DMS53 treated with DMSO at 0.1 percent for 48 hours (cell line): ENCODE measurements around the gene MYO1B.

Experiments used
- DNase-seq: peaks from one replicate; lab custom pipeline; 2025; ENCODE audit not compliant: unreplicated experiment; lab: John Stamatoyannopoulos, UW

MYO1B gene

DNA sequence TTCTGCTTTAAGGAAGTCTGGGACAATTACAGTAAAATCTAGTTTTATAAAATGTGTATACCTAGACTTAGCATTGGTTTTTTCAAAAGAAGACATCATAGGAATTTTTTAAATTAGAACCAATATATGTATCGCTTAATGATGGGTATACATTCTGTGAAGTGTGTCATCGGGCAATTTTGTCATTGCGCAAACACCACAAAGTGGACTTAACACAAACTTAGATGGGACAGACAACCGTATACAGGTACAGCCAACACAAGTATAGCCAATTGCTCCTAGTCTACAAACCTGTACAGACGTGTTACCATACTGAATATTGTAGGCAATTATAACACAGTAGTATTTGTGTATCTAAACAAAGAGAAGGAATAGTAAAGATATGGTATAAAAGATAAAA is 12.7 kb downstream of the MYO1B start:
- no peak for DNase-seq

DNA sequence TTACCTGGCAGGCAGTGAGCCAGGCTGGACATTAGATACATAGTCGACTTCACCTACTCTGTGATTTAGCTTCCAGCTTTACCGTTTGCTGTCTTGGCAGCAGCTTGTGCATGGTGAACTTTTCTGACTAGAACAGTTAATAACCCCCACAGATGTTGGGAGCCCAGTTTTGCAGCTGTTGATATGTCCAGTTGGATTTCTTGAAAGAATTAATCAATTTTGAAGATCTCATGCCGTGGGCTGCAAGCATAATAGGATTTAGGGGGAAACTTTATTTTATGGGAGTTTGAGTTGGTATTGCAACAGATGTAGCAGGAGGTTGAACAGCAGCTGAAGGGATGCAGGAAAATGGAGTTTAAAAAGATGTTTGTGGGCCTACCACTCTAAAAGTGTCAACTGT is 13.8 kb downstream of the MYO1B start:
- no peak for DNase-seq

DNA sequence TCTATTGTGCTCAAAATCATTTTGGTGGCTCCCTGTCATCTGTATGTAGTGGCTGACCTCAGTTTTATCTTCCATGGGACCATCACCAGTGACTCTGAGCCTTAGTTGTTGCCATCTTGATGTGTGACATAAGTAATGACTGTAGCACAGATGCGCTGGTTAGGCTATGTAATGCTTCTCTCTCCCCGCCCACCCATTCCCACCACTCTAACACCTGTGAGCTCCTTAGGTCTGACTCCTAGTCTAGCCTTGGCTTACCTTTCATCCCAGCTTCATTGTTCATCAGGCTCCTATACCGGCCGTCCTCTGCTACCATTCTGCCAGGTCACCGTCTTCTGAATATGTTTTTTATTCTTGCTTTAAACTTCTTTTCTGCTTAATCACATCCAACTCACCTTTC is 17.2 kb downstream of the MYO1B start:
- no peak for DNase-seq

DNA sequence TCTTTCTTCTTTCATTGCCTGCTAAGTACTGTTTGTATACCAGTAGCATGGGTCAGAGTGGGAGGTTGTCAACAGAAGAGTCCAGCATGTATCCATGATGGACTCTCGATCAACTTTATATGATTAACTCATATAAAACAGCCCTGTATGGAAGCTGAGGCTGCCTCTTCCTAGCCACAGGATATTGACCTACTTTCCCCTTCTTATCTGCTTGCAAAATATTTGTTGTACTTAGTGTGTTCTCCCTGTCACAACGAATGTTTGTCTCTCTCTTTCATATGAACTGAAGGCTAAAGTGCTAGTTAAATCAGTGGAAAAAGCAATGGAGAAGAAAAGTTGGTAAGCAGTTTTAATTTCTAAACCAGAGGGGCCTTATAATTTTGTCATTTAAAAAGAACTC is 17.8 kb downstream of the MYO1B start:
- DNase-seq, result no peak

DNA sequence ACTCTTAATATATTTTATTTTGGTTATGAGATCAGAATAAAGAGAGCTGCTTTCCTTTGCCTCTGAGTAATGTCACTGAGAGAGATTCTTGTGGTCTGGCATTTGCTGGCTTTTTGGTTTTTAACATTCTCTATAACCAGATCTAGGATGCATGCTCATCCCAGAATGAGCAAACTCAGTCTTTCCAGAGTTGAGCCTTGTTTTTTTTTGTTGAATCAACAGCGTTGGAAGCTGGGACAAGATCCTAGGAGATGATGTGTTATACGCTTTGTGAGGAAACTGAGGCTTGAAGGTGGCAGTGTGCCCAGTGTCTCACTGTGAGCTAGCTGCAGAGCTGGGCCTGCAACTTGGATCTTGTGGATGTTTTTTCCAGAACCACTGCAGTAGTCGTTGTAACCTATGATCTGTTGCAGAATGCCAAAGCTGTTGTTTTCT is 19.5 kb downstream of the MYO1B start:
- no peak for DNase-seq

DNA sequence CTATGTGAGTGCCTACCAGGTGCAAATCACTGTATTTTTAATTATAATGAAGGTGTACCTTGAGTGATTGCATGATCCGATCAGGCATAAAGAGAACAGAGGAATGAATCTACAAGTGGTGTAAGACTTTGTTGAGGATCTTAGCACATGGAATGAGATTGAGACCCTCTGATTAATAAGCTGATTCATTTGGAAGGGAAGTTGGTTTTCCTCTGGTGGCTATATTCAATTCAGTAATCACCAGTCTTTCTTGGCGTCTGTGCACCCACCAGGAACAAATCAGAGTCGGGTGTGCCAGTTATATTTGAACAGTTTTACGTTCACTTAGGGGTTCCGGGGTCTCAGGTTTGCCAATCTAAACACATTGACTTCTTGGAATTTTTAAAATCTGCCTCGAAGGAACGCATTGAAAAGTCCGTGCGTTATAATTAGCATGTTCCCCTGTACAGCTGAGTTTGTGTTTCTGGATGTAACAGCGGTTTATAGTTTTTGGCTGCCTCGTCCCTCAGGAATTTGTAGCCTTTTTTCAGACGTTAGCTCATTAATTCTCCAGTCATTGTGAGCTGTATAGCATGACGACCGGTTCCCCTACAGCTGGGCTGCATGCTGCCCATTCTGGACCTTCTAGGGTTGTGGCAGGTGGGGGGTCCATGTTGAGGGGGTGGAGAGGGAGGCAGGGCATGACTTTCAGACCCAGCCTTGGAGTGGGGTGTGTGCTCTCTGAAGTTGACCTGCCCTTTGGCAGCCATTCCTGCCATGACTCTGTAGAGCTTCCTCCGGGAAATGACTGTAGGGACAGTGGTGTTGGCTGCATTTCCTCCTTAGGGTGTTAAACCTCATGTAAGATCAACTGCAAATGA is 20.3 kb downstream of the MYO1B start:
- no peak for DNase-seq

DNA sequence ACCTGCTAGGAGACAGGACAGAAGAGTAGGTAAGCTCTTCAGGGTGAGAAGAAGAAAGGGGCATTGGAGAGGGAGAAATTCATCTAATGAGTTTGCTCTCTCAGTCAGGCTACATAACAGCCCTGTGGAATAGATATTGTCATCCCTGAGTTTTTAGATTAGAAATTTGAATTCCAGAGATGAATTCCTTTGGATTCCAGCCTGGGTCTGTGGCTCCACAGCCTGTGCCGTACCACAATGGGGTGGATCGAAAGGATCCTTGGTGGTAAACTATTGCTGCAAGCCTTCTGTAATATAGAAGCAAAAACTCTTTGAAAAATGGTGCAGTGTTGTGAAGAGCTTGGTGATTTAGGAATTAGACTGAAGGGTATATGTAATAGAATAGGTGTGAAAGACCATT is 21.0 kb downstream of the MYO1B start:
- DNase-seq, result no peak

DNA sequence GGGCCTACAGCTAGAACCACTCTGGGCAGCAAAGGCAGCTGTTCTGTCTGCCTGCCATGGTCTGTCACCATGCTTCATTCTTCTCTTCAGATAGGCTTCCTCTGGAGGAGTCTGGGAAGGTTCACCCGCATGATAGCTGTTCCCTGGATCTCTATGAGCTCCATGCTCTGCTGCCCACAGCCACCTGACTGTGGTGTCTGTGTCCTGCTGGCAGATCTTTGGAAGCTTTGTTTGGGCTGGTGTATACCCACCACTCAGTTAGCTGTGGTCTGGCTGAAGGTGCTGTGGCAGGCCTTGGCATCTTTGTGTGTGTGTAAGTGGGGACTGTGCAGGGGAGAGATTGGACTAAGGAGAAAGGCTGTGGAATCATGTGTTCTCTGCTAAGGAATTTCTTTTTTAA is 23.4 kb downstream of the MYO1B start:
- DNase-seq, result no peak

DNA sequence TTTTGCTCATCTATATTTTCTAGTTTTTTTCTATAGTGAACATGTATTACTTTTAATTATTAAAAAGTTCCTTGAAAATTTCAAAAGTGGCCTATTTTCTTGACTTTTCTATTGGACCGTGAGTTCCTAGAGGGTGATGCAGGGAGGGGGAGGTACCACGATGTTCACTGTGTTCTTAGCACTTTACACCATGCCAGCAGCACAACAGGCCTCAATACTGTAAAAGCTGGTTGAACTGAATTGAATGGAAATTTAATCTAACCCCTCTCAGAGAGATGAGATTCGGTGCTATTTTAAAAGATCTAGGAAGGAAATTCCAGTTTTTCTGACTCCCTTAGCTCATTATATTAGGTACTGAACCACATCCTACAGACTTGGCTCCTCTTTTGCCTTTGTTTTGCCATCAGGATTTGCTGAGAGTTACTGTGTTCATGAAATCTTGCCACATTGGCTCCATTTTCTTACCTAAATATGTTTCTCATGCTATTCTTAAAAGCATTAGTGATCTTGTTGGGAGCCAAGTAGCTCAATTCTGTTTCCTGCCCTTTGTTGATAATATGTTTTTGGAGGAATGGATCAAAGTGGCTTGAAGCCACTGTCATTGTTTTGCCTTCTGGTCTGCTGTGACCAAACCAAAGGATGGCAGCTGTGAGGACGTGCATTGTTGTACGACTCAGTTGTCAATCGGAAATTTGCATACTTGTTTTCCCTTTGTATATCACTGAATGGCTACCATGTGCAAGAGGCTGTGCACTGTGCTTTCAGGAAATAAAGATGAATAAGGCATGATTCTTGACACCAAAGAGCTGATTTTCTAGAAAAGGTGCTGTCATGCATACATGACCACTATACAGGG is 25.3 kb downstream of the MYO1B start:
- DNase-seq, result no peak

DNA sequence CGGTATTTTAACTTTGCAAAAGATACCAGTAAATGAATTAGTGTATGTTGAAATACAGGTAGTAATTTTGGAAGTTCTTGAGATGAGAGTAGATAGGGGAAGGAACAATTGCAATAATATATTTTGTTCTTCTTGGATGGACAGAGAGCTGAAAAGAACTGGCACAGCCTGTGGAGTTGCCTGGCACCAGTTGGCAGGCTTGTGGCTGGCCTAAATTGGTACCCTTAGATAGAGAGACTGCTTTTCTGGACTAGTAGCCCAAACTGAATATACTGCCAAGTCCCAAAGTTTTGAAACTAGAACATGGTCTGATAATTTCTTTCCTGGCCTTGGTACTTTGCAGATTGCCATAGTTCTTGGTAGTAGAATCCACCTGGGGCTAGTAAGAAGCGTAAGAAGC is 26.9 kb downstream of the MYO1B start:
- no peak for DNase-seq

DNA sequence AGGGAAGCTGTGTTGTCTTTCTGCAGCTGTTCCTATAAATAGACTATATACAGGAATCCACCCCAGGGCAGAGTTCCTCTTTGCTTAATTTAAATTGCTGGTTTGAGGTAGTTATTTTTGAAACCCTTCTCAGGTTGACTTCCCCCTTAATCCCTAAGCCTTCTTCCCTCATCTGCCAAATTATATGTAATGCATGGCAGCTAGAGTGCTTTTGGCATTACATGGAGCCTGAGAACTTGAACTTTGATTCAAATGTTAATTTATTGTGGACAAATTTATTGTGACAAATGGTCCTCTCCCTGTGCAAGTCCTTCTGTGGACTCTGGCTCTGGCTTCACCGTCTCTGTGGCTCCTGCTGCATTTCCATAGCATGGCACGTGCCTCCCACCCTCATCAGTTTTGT is 29.2 kb downstream of the MYO1B start:
- DNase-seq, result no peak

DNA sequence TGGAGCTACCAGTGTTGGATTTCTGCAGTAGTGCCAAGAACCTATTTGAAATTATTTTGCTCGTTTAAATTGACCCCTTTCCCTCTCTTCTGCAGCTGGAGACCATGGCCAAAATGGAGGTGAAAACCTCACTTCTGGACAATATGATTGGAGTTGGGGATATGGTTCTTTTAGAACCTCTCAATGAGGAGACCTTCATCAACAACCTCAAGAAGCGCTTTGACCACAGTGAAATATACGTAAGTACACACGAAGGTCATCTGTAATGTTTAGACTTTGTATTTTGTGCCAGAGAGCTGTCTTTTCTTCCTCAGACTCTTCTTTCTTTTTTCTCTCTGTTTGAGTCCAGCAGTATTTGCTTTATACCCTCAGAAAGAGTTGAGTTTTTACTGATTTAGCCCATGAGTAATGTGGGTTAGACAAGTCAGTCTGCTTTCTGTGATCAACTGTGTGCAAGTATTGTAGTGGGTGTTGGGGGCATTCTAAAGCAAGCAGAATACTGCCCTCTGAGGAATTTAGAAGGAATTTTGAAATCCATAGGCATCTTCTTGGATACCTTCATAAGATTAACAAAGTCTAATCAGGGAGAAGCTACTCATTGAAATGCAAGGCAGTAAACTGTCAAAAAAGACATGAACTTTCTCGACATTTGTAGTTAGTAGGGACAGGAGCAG is 31.7 kb downstream of the MYO1B start:
- DNase-seq, result no peak

DNA sequence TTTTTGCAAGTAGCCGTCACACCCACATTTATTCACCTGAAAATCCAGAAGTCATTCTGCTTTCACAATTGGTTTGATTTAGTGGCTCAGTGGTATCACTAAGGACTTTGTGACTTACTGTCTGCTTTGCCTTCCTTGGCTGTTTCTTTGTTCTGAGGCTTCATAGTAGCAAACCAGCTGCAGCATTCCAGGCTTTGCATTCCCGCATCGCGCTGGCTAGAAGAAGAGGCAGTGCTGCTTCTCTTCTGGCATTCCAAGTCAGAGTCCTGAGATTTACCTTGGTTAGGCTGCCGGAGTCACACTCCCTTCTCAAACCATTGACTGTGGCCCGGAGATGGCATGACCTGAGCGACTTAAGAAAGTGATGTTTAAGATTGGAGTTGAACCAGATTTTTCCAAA is 35.1 kb downstream of the MYO1B start:
- no peak for DNase-seq

DNA sequence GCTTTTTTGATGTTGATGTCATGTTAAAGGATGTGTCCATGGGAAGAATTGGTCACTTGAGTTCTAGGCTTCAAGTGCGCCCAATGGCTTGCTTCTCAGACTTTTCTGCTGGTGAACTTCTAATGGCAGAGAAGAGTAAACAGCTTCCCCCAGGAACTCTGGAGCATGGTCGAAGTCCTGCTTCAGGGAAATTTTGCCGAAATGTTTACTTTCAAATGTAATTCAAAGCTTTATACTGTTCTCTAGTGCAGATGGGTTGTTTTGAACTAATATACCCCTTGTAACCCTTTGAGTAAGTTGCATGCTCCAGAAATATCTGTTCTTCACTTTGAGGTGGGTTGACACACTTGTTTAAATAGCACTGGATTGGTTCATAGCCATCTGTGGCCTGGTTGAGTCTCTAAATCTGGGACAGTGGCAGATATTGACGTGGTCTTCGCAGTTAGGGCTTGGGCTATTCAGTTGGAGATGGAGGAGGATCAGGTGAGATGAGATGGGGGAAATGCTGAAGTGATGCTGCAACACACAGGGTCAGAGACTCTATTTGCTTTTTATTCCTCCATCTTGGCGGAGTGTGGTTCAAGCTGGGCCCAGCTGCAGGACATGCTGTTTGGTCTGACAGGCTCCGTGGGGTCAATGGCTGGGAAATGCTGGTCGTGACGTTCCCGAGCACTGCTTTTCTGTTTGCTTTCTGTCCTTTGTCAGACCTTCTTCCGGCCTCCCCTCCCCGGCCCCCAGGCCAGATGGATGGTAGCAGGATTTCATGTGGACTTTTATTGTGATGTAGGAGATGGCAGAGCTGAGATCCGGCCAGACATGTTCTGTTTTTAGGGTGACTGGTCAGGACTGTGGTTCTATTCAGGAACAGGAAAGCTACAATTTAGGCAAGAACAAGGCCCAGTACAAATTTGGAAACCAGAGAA is 35.9 kb downstream of the MYO1B start:
- DNase-seq, result no peak

DNA sequence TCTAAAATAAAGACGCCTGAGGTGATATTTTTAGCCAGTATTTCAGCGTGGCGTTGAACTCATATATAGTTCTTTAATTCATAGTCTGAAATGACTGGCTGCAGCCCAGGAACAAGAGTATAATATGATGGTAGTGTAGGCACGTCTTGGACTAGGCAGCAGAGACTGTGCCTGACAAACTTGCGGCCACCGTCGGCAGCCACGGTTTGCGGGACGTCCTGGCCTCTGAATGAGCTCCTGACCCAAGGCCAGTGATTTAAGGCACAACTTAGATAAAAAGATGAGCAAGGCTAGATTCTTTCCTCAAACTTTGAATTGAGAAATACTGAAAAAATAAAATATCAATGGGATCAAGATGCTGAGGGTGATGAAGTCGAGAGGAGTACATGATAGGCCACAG is 40.0 kb downstream of the MYO1B start:
- DNase-seq, result no peak

DNA sequence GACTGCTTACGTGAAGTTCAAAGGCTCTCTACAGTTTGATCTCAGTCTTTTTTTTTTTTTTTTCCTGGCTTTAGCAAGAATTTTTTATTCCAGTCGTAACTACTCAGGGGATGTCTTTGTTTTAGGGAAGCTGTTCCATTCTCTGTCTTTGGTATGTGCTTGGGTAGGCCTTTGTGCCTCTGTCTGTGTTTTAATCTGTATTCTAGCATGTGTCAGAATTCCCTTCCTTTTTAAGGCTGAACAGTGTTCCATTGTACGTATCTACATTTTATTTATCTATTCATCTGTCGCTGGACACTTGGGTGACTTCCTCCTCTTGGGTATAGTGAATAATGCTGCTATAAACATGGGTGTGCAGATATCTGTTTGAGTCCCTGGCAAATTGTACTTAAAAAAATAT is 42.6 kb downstream of the MYO1B start:
- no peak for DNase-seq

DNA sequence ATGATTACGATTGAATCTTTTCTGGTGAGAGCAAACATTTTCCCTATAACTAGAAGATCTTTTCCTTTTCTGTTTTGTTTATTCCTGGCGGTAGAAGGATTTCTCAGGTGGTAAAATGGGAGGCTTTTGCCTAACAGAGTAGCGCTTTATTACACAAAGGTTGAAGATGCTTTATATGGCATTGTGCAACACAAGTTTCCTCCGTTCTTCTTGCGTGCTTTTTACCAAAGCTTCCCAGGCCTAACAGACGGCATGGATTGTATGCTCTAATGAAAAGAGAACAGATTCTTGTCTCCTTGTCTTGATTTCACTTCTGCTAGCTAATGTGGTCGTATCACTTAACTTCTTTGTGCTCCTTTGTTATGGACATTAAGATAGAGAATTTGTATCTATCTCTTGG is 43.8 kb downstream of the MYO1B start:
- DNase-seq, result no peak

DNA sequence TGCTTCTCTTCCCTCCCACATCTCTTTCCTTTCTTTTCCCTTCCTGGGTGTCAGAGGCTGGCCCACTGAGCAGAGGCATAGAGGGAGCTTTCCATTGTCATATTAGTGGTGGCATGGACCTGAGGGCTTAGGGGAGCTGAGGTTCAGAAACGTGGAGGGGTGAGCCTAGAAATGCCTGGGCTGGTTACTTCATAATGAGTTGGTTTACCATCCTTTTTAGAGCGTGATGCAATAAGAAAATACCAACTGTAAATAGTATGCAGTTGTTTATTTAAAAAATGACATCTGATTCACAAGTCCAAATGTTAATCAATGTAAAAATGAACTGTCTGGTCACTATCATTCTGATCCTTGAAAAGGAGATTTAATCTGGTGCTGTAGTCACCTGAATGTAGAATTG is 46.3 kb downstream of the MYO1B start:
- no peak for DNase-seq

DNA sequence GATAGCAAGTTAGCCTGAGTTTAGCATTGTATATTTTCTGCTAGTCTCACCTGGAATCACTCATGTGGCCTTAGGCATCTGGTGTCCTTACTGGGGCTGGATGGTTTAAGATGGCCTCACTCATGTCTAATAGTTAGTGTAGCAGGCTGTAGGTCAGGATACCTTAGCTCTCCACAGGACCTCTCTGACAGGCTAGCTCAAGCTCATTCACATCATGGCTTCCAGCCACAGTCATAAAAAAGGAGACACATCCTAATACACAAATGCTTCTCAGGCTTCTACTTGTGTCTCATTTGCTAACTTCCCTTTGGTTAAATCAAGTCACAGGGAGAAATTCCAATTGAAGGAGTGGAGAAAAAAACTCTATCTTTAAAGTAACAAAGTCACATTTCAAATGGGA is 47.7 kb downstream of the MYO1B start:
- DNase-seq, result no peak

DNA sequence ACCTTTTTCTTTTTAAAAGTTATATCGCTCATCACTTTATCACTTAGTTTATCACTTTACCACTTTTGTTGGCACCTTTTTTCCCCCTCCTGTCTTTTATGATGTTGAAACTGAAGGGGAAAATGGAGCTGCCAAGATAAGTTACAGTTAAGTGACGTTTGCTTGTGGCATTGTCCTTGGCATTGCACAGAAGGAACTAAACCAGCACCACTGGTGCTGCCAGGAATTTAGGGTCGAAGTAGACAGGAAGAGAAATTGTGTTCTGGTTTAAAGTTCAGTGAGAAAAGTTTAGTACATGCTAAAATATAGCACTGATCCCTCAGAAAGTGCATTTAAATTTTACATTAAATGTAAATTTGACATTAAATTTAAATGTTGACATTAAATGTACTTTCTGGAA is 49.9 kb downstream of the MYO1B start:
- no peak for DNase-seq
